NCI-H69 (cell line): ENCODE measurements around the gene ZC3H18.

Experiments used
- DNase-seq: peaks from one replicate; lab custom pipeline; 2025; lab: John Stamatoyannopoulos, UW

Gene ZC3H18

GRCh38 chr16:88569985-88570690, at the start of gene ZC3H18:
Gene ZC3H18, plus strand, starts transcription at chr16:88570403. Its CDS starts 6,721 bp downstream, at chr16:88577124.
- peak; percentile 95 for DNase-seq

- no peak for DNase-seq
These were observed 48.5 kb upstream of the ZC3H18 start for GRCh38 chr16:88521674-88522073.

GRCh38 chr16:88522276-88522949, 47.8 kb upstream of the ZC3H18 start:
- DNase-seq, result no peak

GRCh38 chr16:88523309-88524161, 46.7 kb upstream of the ZC3H18 start:
- DNase-seq, result no peak

- no peak for DNase-seq
These were observed 45.8 kb upstream of the ZC3H18 start for GRCh38 chr16:88524274-88524972.

- no peak for DNase-seq
These were observed 45.1 kb upstream of the ZC3H18 start for GRCh38 chr16:88524973-88525662.

GRCh38 chr16:88525663-88525990, 44.6 kb upstream of the ZC3H18 start:
- no peak for DNase-seq

- DNase-seq, result no peak
These were observed 43.9 kb upstream of the ZC3H18 start for GRCh38 chr16:88526008-88526905.

GRCh38 chr16:88526906-88527185, 43.4 kb upstream of the ZC3H18 start:
- DNase-seq, result no peak

- peak; percentile 44 for DNase-seq
These were observed 42.8 kb upstream of the ZC3H18 start for GRCh38 chr16:88527186-88527936.

GRCh38 chr16:88527937-88528743, 42.1 kb upstream of the ZC3H18 start:
- no peak for DNase-seq

GRCh38 chr16:88528902-88529318, 41.3 kb upstream of the ZC3H18 start:
- DNase-seq, result no peak

- no peak for DNase-seq
These were observed 40.6 kb upstream of the ZC3H18 start for GRCh38 chr16:88529596-88529995.

- no peak for DNase-seq
These were observed 39.9 kb upstream of the ZC3H18 start for GRCh38 chr16:88530051-88530857.

GRCh38 chr16:88530858-88531203, 39.4 kb upstream of the ZC3H18 start:
- DNase-seq, result no peak

- no peak for DNase-seq
These were observed 38.9 kb upstream of the ZC3H18 start for GRCh38 chr16:88531346-88531745.

- no peak for DNase-seq
These were observed 38.2 kb upstream of the ZC3H18 start for GRCh38 chr16:88531931-88532433.
